ENCODE measurements around the gene CENPP. TPM values are rescaled to one million over a fixed set of nuclear protein-coding genes. Genes with fewer than 3 reads are reported as not detected.

Gene CENPP
- total RNA-seq, 2 donors from 2014 or later, result 1.1 to 1.2 TPM

GRCh38 chr9:92663126-92663525 lies 337.4 kb downstream of the CENPP start:
- H3K9me3 ChIP-seq, result no peaks in the 10 kb centered on the region
- no peak for TF ChIP-seq CTCF (IDR thresholded peaks at IDR 0.05)
- H3K4me1 ChIP-seq, result peaks cover 0 to 40% of the 10 kb centered on the region in 2 donors

GRCh38 chr9:92663951-92664350 lies 338.2 kb downstream of the CENPP start:
- Histone ChIP-seq H3K4me3 (no peak overlapping the region), H3K4me1 (peaks cover 0 to 48% of the 10 kb centered on the region in 2 donors), H3K9me3 (no peaks in the 10 kb centered on the region), H3K27me3 (no peaks in the 10 kb centered on the region), H3K36me3 (no peaks in the 10 kb centered on the region), H3K27ac (peak overlapping the region; percentile 21 to 72)
- no peak for DNase-seq (ENCODE audit: low spot score)
- TF ChIP-seq CTCF (IDR thresholded peaks at IDR 0.05), result no peak

More at GRCh38 chr9:92663126-92663525, 337.4 kb downstream of the CENPP start:
- H3K4me3 ChIP-seq, result no peak overlapping the region
- H3K27me3 ChIP-seq, result no peaks in the 10 kb centered on the region
- H3K36me3 ChIP-seq, result peaks cover 3% of the 10 kb centered on the region
- no peak for DNase-seq (ENCODE audit: low spot score)
- H3K27ac ChIP-seq, result no peak overlapping the region

- peak overlapping the region; percentile 46 to 93 for H3K27ac ChIP-seq
- H3K27me3 ChIP-seq, result no peaks in the 10 kb centered on the region
- H3K4me3 ChIP-seq, result no peak overlapping the region
- DNase-seq (ENCODE audit: low spot score), result no peak
- H3K9me3 ChIP-seq, result no peaks in the 10 kb centered on the region
- peaks cover 0 to 51% of the 10 kb centered on the region in 2 donors for H3K4me1 ChIP-seq
- no peaks in the 10 kb centered on the region for H3K36me3 ChIP-seq
- TF ChIP-seq CTCF (IDR thresholded peaks at IDR 0.05), result no peak
These were observed 338.8 kb downstream of the CENPP start for GRCh38 chr9:92664394-92665152.

- Histone ChIP-seq H3K27me3 (no peaks in the 10 kb centered on the region), H3K4me1 (peaks cover 0 to 54% of the 10 kb centered on the region in 2 donors), H3K9me3 (no peaks in the 10 kb centered on the region), H3K4me3 (no peak overlapping the region), H3K36me3 (no peaks in the 10 kb centered on the region), H3K27ac (peak overlapping the region; percentile 46 to 93)
- no peak for DNase-seq (ENCODE audit: low spot score)
- no peak for TF ChIP-seq CTCF (IDR thresholded peaks at IDR 0.05)
These were observed 340.1 kb downstream of the CENPP start for GRCh38 chr9:92665836-92666235.

GRCh38 chr9:92666236-92666635 lies 340.5 kb downstream of the CENPP start:
- Histone ChIP-seq H3K27ac (peak overlapping the region; percentile 46 to 93), H3K27me3 (no peaks in the 10 kb centered on the region), H3K36me3 (no peaks in the 10 kb centered on the region), H3K4me3 (no peak overlapping the region), H3K9me3 (no peaks in the 10 kb centered on the region), H3K4me1 (peaks cover 0 to 58% of the 10 kb centered on the region in 2 donors)
- DNase-seq (ENCODE audit: low spot score), result no peak
- no peak for TF ChIP-seq CTCF (IDR thresholded peaks at IDR 0.05)

All from right atrium auricular region (tissue), 2 donors.